IMR-90 (cell line): Measurements from ENCODE around the gene TTL.

ENCODE experiments used
- BHLHE40 ChIP-seq: fragments of 150-350 bp; IDR thresholded peaks from 2 replicates; pipeline ENCODE4 v1.6.1; 2016; ENCODE audit warnings: mild to moderate bottlenecking, low read depth, low read length
- CEBPB ChIP-seq: IDR thresholded peaks from 2 replicates; pipeline ENCODE4 v1.6.1; 2012; ENCODE audit warnings: low read depth, low read length, improper control_type of control experiment
- CTCF ChIP-seq: conservative IDR thresholded peaks from 2 replicates; pipeline ENCODE4 v1.5.1; 2012; ENCODE audit warnings: mild to moderate bottlenecking, low read depth, low read length, improper control_type of control experiment
- MAFK ChIP-seq: IDR thresholded peaks from 2 replicates; pipeline ENCODE4 v1.6.1; 2012; ENCODE audit warnings: low read depth, low read length, improper control_type of control experiment
- MAZ ChIP-seq: IDR thresholded peaks from 2 replicates; pipeline ENCODE4 v1.6.1; 2012; ENCODE audit warnings: low read depth, mild to moderate bottlenecking, low read length, improper control_type of control experiment, moderate library complexity, borderline replicate concordance
- MXI1 ChIP-seq: IDR thresholded peaks from 2 replicates; pipeline ENCODE4 v1.6.1; 2012; ENCODE audit warnings: low read depth, mild to moderate bottlenecking, low read length, moderate library complexity, borderline replicate concordance
- NFE2L2 ChIP-seq: fragments of 150-350 bp; IDR thresholded peaks from 2 replicates; pipeline ENCODE4 v1.6.1; 2016; ENCODE audit warnings: low read depth, mild to moderate bottlenecking, low read length
- POLR2A ChIP-seq: IDR thresholded peaks from 2 replicates; pipeline ENCODE4 v1.6.1; 2012; ENCODE audit warnings: mild to moderate bottlenecking, low read depth, low read length
- RAD21 ChIP-seq: IDR thresholded peaks from 2 replicates; pipeline ENCODE4 v1.6.1; 2012; ENCODE audit warnings: low read length, improper control_type of control experiment
- SMC3 ChIP-seq: fragments of 150-350 bp; IDR thresholded peaks from 2 replicates; pipeline ENCODE4 v1.6.1; 2016; ENCODE audit warnings: low read depth, mild to moderate bottlenecking, antibody characterized with exemption, low read length, moderate library complexity
- USF2 ChIP-seq: fragments of 150-350 bp; IDR thresholded peaks from 2 replicates; pipeline ENCODE4 v1.6.1; 2017; ENCODE audit warnings: mild to moderate bottlenecking, antibody characterized with exemption, low read length, low read depth

- no peak for TF ChIP-seq CTCF
- TF ChIP-seq POLR2A = no peak
- TF ChIP-seq USF2 = no peak
- TF ChIP-seq MAFK = no peak
- no peak for TF ChIP-seq MXI1
- no peak for TF ChIP-seq SMC3
- TF ChIP-seq RAD21 = no peak
- TF ChIP-seq MAZ = no peak
- no peak for TF ChIP-seq BHLHE40
- TF ChIP-seq NFE2L2 = no peak
- no peak for TF ChIP-seq CEBPB
Observed at GRCh38 chr2:112494828-112495227, 12.9 kb downstream of the TTL start.
